Duodenal mucosa (tissue), 2 donors: Measurements from ENCODE around the gene RHNO1.

ENCODE experiments used
- H3K27ac ChIP-seq: one replicate; pipeline ENCODE4 v1.7.0; 2013; ENCODE audit warnings: low read depth, low read length
- H3K27me3 ChIP-seq, 2 donors: one replicate each; pipeline ENCODE4 v1.7.0; 2013; ENCODE audit warnings: low read length in 2 of 2, control low read depth in 1 of 2; ENCODE audit not compliant: insufficient read depth in 2 of 2, control insufficient read depth in 1 of 2
- H3K36me3 ChIP-seq, 2 donors: one replicate each; pipeline ENCODE4 v1.7.0; 2013; ENCODE audit warnings: low read length in 2 of 2, control low read depth in 1 of 2; ENCODE audit not compliant: insufficient read depth in 2 of 2, control insufficient read depth in 1 of 2
- H3K4me1 ChIP-seq, 2 donors: one replicate each; pipeline ENCODE4 v1.7.0; 2013; ENCODE audit warnings: low read length in 2 of 2, control low read depth in 1 of 2; ENCODE audit not compliant: insufficient read depth in 2 of 2, control insufficient read depth in 1 of 2
- H3K4me3 ChIP-seq, 2 donors: one replicate each; pipeline ENCODE4 v1.7.0; 2013; ENCODE audit warnings: low read length in 2 of 2, low read depth in 1 of 2
- H3K9ac ChIP-seq, 2 donors: one replicate each; pipeline ENCODE4 v1.7.0; 2013; ENCODE audit warnings: low read length in 2 of 2, low read depth in 1 of 2
- H3K9me3 ChIP-seq, 2 donors: one replicate each; pipeline ENCODE4 v1.7.0; 2013; ENCODE audit warnings: low read length in 2 of 2, control low read depth in 1 of 2; ENCODE audit not compliant: control insufficient read depth in 1 of 2

Gene RHNO1

DNA sequence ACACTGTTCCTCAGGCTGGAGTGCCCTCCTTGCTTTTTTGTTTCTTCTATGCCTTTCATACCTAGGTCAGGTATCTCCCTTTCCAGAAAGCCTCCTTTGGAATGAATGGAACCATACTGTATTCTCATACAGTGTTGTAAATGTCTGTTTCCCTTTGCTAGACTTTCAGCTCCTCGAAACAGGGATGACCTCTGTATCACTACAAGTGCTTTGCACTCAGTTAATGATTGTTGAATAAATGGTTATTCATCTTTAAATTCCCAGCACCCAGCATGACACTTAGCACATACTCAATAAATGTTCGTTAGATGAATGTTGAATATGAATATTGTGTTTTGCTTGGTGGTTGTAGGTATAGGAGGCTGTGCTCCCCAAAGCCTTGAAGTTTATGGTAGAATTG lies 7.8 kb downstream of the RHNO1 start:
- Histone ChIP-seq H3K9ac (no peak overlapping the region), H3K4me1 (peaks cover 3 to 11% of the 10 kb centered on the region in 2 donors), H3K4me3 (no peak overlapping the region), H3K36me3 (no peaks in the 10 kb centered on the region), H3K9me3 (no peaks in the 10 kb centered on the region), H3K27ac (no peak overlapping the region), H3K27me3 (no peaks in the 10 kb centered on the region)

DNA sequence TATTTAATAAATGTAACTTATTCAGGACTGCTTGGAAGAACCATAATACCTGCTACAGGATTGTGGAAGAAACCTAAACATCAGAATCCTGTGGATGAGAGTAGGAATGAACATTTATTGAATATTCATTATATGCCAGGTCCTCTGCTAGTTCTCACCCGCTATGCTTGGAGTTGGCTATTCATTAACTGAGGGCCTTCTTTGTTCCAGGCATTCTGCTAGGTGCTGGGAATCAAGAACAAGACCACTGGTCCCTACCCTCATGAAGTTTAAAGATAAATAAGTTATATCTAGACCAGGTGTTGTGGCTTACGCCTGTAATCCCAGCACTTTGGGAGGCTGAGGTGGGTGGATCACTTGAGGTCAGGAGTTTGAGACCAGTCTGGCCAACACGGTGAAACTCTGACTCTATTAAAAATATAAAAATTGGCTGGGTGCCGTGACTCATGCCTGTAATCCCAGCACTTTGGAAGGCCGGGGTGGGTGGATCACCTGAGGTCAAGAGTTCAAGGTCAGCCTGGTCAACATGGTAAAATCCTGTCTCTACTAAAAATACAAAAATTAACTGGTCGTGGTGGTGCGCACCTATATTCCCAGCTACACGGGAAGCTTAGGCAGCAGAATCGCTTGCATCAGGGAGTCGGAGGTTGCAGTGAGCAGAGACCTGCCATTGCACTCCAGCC lies 9.9 kb downstream of the RHNO1 start:
- Histone ChIP-seq H3K36me3 (no peaks in the 10 kb centered on the region), H3K27me3 (no peaks in the 10 kb centered on the region), H3K4me3 (no peak overlapping the region), H3K9me3 (no peaks in the 10 kb centered on the region), H3K9ac (no peak overlapping the region), H3K4me1 (peaks cover 3 to 17% of the 10 kb centered on the region in 2 donors), H3K27ac (no peak overlapping the region)

DNA sequence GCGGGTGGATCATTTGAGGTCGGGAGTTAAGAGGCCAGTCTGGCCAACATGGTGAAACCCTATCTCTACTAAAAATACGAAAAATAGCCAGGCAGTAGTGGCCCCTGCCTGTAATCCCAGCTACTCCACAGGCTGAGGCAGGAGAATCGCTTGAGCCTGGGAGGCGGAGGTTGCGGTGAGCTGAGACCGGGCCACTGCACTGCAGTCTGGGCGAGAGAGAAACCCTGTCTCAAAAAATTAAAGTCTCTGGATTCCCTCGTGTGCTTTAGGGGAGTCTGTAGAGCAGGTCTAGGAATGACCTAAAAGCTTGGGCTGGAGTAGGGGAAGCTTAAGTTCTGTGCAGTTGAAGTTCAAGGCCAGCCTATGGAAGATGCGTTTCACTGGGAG lies 13.0 kb downstream of the RHNO1 start:
- Histone ChIP-seq H3K36me3 (no peaks in the 10 kb centered on the region), H3K4me1 (peaks cover 0 to 14% of the 10 kb centered on the region in 2 donors), H3K27ac (no peak overlapping the region), H3K9ac (peak overlapping the region; percentile 70 to 81), H3K9me3 (no peaks in the 10 kb centered on the region), H3K4me3 (peak overlapping the region; percentile 88 to 96), H3K27me3 (no peaks in the 10 kb centered on the region)

DNA sequence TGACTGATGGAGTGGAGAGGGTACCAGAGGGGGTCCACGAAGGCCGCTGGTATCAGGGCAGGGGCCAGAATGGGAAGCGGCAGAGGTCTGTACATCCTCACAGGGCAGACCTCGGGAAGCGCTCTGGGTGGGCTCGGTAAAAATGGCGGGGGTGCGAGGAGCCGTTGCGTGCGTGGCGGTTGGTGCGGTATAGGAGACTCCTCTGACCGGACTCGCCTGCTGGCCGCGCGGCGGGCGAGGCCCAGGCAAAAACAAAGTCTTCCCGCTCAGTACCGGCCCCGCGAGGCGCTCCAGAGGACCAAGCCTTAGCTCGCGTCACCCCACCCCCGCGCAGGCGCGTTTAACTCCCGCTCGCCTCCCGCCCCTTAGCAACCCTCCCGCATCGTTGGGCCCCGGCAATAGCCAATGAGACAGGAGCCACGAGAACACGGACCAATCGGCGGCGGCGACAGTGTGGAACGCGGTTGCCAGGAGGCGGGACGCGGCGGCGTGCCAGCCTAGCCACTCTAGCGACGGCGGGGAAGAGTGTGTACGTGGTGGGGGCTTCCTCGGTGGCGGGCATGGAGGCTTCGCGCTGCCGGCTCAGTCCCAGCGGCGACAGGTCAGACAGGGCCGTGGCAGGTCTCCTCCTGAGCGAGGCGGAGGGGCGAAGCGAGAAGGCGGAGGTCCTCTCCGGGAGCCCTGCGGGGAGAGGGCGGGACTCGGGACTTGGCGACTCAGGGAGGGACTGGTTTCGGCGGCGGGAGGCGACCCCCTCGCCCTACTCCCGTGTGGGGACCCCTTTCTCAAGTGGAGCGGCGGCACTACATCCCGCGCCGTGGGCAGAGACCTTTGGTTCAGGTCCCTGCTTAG lies 13.6 kb downstream of the RHNO1 start, which contains the start of gene TULP3:
Gene TULP3, plus strand, starts transcription at position 504 of the 852 bp plus-strand sequence. Its CDS starts 57 bp downstream, at position 561.
- H3K27me3 ChIP-seq = no peaks in the 10 kb centered on the region

DNA sequence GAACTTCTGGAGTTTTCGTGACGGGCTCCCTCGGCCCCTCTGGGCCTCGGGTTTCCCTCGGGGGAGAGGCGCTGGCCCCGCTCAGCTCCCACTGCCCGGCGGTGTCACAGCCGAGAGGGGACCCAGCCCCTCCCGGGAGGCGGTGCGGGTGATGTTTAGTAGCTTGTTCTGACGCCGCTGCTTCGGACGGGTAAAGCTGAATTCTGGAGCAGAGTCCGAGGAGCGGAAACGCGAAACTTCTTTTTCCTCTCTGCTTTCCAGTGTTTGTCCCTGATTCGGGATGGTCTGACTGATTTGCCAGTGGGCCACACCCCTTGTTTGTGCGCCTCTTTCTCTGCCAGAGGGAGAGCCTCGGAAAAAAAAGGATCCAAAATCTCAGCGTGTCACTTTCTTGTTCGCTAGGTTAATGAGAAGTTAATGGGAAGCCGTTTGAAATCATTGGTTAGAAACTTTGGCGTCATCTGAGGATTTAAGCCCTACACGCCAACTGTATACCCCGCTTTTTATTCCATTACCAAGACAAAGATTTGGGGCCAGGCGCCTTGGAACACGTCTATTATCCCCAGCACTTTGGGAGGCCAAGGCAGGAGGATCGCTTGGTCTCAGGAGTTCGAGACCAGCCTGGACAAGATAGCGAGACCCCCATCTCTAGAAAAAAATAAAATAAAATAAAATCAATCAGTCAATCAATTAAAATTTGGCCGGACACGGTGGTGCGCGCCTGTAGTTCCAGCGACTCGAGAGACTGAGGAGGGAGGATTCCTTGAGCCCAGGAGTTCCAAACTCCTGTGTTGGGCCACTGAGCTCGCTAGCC lies 14.4 kb downstream of the RHNO1 start:
- Histone ChIP-seq H3K27ac (peak overlapping the region; percentile 86), H3K9me3 (no peaks in the 10 kb centered on the region), H3K9ac (peak overlapping the region; percentile 70 to 86), H3K4me1 (peaks cover 0 to 12% of the 10 kb centered on the region in 2 donors), H3K4me3 (peak overlapping the region; percentile 88 to 96), H3K36me3 (no peaks in the 10 kb centered on the region), H3K27me3 (no peaks in the 10 kb centered on the region)

More for the DNA sequence above, 13.6 kb downstream of the RHNO1 start, which contains the start of gene TULP3:
- Histone ChIP-seq H3K9me3 (no peaks in the 10 kb centered on the region), H3K9ac (peak within 1 kb of the TSS; percentile 70 to 86), H3K4me3 (peak within 1 kb of the TSS; percentile 88 to 96), H3K4me1 (peaks cover 0 to 12% of the 10 kb centered on the region in 2 donors), H3K36me3 (no peaks in the 10 kb centered on the region), H3K27ac (peak within 1 kb of the TSS; percentile 86)

DNA sequence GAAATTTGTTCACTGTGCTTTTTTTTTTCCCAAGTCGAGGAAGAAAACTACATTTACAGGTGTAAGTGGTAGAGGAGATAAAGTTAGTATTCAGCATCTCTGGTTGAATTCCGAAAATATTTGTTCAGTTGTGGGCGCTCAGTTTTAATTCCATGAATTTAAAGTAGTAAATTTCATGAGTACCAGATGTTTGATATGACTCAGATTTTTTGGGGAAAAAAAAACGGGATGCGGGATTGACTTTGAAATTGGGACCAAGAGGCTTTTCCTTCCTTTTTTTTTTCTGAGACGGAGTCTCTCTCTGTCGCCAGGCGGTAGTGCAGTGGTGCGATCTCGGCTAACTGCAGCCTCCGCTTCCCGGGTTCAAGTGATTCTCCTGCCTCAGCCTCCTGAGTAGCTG lies 15.2 kb downstream of the RHNO1 start:
- Histone ChIP-seq H3K4me1 (peaks cover 0 to 12% of the 10 kb centered on the region in 2 donors), H3K9me3 (no peaks in the 10 kb centered on the region), H3K9ac (no peak overlapping the region), H3K4me3 (no peak overlapping the region), H3K36me3 (no peaks in the 10 kb centered on the region), H3K27ac (no peak overlapping the region), H3K27me3 (no peaks in the 10 kb centered on the region)

DNA sequence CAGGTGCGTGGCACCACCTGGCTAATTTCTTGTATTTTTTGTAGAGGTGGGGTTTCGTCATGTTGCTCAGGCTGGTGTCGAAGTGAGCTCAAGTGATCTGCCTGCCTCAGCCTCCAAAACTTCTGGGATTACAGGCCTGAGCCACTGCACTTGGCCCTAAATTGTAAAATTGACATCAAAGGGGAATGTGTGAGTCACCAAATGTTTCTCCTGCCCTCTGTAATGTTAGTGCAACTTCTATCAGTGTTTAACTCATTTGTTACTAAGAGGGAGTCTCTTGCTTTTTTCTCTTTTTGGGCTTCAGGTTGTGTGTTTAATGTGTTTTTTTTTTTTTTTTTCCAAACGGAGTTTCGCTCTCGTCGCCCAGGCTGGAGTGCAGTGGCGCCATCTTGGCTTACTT lies 16.0 kb downstream of the RHNO1 start:
- peaks cover 0 to 12% of the 10 kb centered on the region in 2 donors for H3K4me1 ChIP-seq
- H3K4me3 ChIP-seq = no peak overlapping the region
- no peaks in the 10 kb centered on the region for H3K36me3 ChIP-seq
- H3K27ac ChIP-seq = no peak overlapping the region
- no peak overlapping the region for H3K9ac ChIP-seq
- no peaks in the 10 kb centered on the region for H3K9me3 ChIP-seq
- H3K27me3 ChIP-seq = no peaks in the 10 kb centered on the region

DNA sequence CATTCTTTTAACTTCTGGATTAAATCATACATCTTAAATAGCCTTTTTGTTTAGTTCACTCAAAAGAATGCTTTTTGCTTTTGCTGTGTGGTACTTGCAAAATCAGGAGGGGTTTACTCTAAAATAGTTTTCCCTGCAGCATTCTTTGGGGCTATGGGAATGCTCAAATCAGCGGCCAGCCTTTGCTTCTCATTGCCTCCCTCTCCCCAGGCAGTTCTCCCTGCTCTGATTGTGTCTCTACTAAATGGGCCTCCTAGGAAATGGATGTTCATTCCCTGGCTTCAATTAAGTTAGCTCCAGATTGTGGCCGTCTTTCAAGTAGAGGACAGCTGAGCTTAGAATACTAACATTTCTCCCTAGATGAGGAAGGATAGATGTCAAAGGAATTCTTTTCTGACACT lies 18.0 kb downstream of the RHNO1 start:
- Histone ChIP-seq H3K4me3 (no peak overlapping the region), H3K27me3 (no peaks in the 10 kb centered on the region), H3K9ac (no peak overlapping the region), H3K27ac (no peak overlapping the region), H3K9me3 (no peaks in the 10 kb centered on the region), H3K36me3 (no peaks in the 10 kb centered on the region), H3K4me1 (peaks cover 0 to 6% of the 10 kb centered on the region in 2 donors)

DNA sequence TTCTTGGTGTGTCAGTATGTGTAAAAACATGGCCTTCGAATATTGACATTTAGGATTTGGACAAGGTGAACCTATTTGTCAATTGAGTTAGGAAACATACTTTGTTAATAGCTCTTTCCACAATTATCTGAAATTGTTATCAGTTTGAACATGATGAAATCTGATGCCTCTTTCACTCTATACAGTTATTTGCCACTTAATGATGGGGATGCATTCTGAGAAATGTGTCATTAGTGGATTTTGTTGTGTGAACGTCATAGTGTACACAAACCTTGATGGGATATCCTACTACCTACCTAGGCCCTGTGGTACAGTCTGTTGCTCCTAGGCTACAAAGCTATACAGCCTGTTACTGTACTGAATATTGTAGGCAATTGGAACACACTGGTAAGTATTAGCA lies 18.5 kb downstream of the RHNO1 start:
- no peak overlapping the region for H3K27ac ChIP-seq
- H3K4me3 ChIP-seq = no peak overlapping the region
- H3K4me1 ChIP-seq = peaks cover 0 to 2% of the 10 kb centered on the region in 2 donors
- no peaks in the 10 kb centered on the region for H3K27me3 ChIP-seq
- H3K9me3 ChIP-seq = no peaks in the 10 kb centered on the region
- H3K36me3 ChIP-seq = no peaks in the 10 kb centered on the region
- H3K9ac ChIP-seq = no peak overlapping the region
